Body of pancreas (tissue), 4 donors: ENCODE results near the gene TTLL11. TPM values are rescaled to one million over a fixed set of nuclear protein-coding genes. Genes with fewer than 3 reads are reported as not detected.

Source experiments
- ATAC-seq: fragments of 150-250 bp; one replicate; pipeline ENCODE4 v1.9.1; 2016
- DNase-seq, 4 donors: peaks; one replicate each; pipeline ENCODE4 v3.0.0-alpha.2; 2019
- H3K27ac ChIP-seq, 4 donors: fragments of 200-600 bp; sonication (generic); 1 replicate in 3 of 4; 2 replicates in 1 of 4; pipeline versions ENCODE4 v1.5.1 to v1.6.1; 2016 to 2019; ENCODE audit warnings: mild to moderate bottlenecking in 1 of 4, mixed read lengths in 1 of 4, moderate library complexity in 1 of 4
- H3K27me3 ChIP-seq, 2 donors: fragments of 200-600 bp; sonication (generic); one replicate each; pipeline ENCODE4 v1.6.0; 2016; ENCODE audit warnings: mild to moderate bottlenecking in 1 of 2
- H3K36me3 ChIP-seq, 2 donors: fragments of 200-600 bp; sonication (generic); replicated peaks in 1 of 2; 2 replicates each; pipeline ENCODE4 v1.5.1; 2016; ENCODE audit warnings: low read depth in 2 of 2; ENCODE audit not compliant: insufficient read depth in 1 of 2
- H3K4me1 ChIP-seq: fragments of 200-600 bp; sonication (generic); one replicate; pipeline ENCODE4 v1.6.0; 2016
- H3K4me3 ChIP-seq, 2 donors: fragments of 200-600 bp; sonication (generic); 1 replicate in 1 of 2; 2 replicates in 1 of 2; pipeline ENCODE4 v1.5.1; 2016 to 2019
- H3K9me3 ChIP-seq, 3 donors: fragments of 200-600 bp; sonication (generic); 1 replicate in 2 of 3; 2 replicates in 1 of 3; pipeline ENCODE4 v1.5.1; 2016
- CTCF ChIP-seq, 7 experiments: fragments of 450-650 bp in 4 of 7; fragments of 200-600 bp in 3 of 7; sonication (generic) in 3 of 7; IDR thresholded peaks; one replicate each; pipeline ENCODE4 v1.5.1; 2016 to 2019; ENCODE audit warnings: antibody characterized with exemption in 7 of 7
- POLR2A ChIP-seq, 3 donors: fragments of 450-650 bp; IDR thresholded peaks; one replicate each; pipeline ENCODE4 v1.6.1; 2016; ENCODE audit warnings: antibody characterized with exemption in 3 of 3, mild to moderate bottlenecking in 2 of 3
- WGBS, 2 donors: methylation state at CpG; one replicate each; pipeline ENCODE4 v1.1.5; 2017; 5-methylcytosine and 5-hydroxymethylcytosine counted together
- intact Hi-C: fragments of 100-400 bp; cut with DNase I; formaldehyde crosslinking; loops from one replicate; pipeline ENCODE4 v1.15.1; 2023
- total RNA-seq, 2 donors: library from RNA; depleted of rRNA; stranded (reverse); fragments of >200 nt; gene quantifications; one replicate each; pipeline ENCODE4 v1.1.0, GENCODE V29; 2016

The TTLL11 gene
- total RNA-seq, 2 donors from 2014 or later = 14.5 to 16.8 TPM

GRCh38 chr9:122135529-122135859 lies 42.4 kb upstream of the TTLL11 start:
- ATAC-seq (no peak), DNase-seq (no peak)
- Histone ChIP-seq H3K27me3 (no peaks in the 10 kb centered on the region), H3K4me3 (no peak overlapping the region), H3K9me3 (no peaks in the 10 kb centered on the region), H3K36me3 (no peaks in the 10 kb centered on the region), H3K27ac (no peak overlapping the region), H3K4me1 (no peaks in the 10 kb centered on the region)
- intact Hi-C loops = no loop called here
- TF ChIP-seq POLR2A (IDR thresholded peaks at IDR 0.05) (no peak), CTCF (IDR thresholded peaks at IDR 0.05) (no peak)
- 79 to 85% methylated on average over 6 to 7 of the region's 7 CpGs for WGBS, 2 donors

GRCh38 chr9:122134822-122135528 lies 41.9 kb upstream of the TTLL11 start:
- intact Hi-C loops = no loop called here
- Histone ChIP-seq H3K27me3 (no peaks in the 10 kb centered on the region), H3K9me3 (no peaks in the 10 kb centered on the region), H3K36me3 (no peaks in the 10 kb centered on the region), H3K4me1 (no peaks in the 10 kb centered on the region), H3K4me3 (no peak overlapping the region), H3K27ac (no peak overlapping the region)
- TF ChIP-seq CTCF (IDR thresholded peaks at IDR 0.05) = no peak
- TF ChIP-seq POLR2A (IDR thresholded peaks at IDR 0.05) = no peak
- DNase-seq = no peak
- WGBS, 2 donors = 72 to 75% methylated on average over 5 to 12 of the region's 12 CpGs
- ATAC-seq = no peak

GRCh38 chr9:122133984-122134535 lies 41.0 kb upstream of the TTLL11 start:
- TF ChIP-seq CTCF (IDR thresholded peaks at IDR 0.05) = no peak
- TF ChIP-seq POLR2A (IDR thresholded peaks at IDR 0.05) = no peak
- H3K27me3 ChIP-seq = no peaks in the 10 kb centered on the region
- WGBS, 2 donors = 51 to 54% methylated on average over 17 of the region's 17 CpGs
- no peak overlapping the region for H3K4me3 ChIP-seq
- intact Hi-C loops = no loop called here
- no peaks in the 10 kb centered on the region for H3K9me3 ChIP-seq
- ATAC-seq = no peak
- no peaks in the 10 kb centered on the region for H3K36me3 ChIP-seq
- no peak for DNase-seq
- H3K4me1 ChIP-seq = no peaks in the 10 kb centered on the region
- H3K27ac ChIP-seq = no peak overlapping the region

GRCh38 chr9:122133263-122133983 lies 40.3 kb upstream of the TTLL11 start:
- H3K36me3 ChIP-seq = no peaks in the 10 kb centered on the region
- peak; percentile 54 for ATAC-seq
- no peaks in the 10 kb centered on the region for H3K27me3 ChIP-seq
- TF ChIP-seq POLR2A (IDR thresholded peaks at IDR 0.05) (no peak), CTCF (IDR thresholded peaks at IDR 0.05) (no peak)
- intact Hi-C loops = no loop called here
- 75 to 78% methylated on average over 10 to 11 of the region's 12 CpGs for WGBS, 2 donors
- H3K4me3 ChIP-seq = no peak overlapping the region
- no peak overlapping the region for H3K27ac ChIP-seq
- DNase-seq = peak in 1 of 4 donors; percentile 23
- H3K4me1 ChIP-seq = no peaks in the 10 kb centered on the region
- H3K9me3 ChIP-seq = no peaks in the 10 kb centered on the region
